ENCODE data around the gene F9.

DNA sequence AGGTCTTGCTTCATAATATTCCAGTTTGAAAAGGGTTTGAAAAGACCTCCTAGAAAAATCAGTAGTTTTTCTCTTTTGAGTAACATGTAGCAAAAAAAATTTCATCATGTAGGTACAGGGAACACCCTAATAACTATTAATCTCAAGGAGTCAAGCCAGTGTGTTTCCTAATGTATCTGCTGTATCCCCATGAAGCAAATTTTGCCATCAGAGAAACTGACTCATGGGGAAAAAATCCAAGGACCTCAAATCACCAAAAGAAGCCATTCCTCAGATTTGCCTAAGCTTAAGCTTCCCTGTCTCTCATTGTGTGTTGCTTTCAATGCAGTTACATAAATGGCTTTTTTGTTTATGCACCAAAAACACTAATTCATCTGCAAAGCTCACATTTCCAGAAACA lies 29.7 kb downstream of the F9 start:
- TF ChIP-seq POLR2A (IDR thresholded peaks at IDR 0.05): no peak
- TF ChIP-seq, protein P1, sequence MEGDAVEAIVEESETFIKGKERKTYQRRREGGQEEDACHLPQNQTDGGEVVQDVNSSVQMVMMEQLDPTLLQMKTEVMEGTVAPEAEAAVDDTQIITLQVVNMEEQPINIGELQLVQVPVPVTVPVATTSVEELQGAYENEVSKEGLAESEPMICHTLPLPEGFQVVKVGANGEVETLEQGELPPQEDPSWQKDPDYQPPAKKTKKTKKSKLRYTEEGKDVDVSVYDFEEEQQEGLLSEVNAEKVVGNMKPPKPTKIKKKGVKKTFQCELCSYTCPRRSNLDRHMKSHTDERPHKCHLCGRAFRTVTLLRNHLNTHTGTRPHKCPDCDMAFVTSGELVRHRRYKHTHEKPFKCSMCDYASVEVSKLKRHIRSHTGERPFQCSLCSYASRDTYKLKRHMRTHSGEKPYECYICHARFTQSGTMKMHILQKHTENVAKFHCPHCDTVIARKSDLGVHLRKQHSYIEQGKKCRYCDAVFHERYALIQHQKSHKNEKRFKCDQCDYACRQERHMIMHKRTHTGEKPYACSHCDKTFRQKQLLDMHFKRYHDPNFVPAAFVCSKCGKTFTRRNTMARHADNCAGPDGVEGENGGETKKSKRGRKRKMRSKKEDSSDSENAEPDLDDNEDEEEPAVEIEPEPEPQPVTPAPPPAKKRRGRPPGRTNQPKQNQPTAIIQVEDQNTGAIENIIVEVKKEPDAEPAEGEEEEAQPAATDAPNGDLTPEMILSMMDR (IDR thresholded peaks at IDR 0.05): no peak
